IMR-90 (cell line): ENCODE results near the gene RFTN2.

Experiments
- CEBPB ChIP-seq: IDR thresholded peaks from 2 replicates; pipeline ENCODE4 v1.6.1; 2012; ENCODE audit warnings: low read depth, low read length, improper control_type of control experiment
- FOS ChIP-seq: fragments of 150-350 bp; IDR thresholded peaks from 2 replicates; pipeline ENCODE4 v1.6.1; 2016; ENCODE audit warnings: low read depth, low read length
- MAZ ChIP-seq: IDR thresholded peaks from 2 replicates; pipeline ENCODE4 v1.6.1; 2012; ENCODE audit warnings: low read depth, mild to moderate bottlenecking, low read length, improper control_type of control experiment, moderate library complexity, borderline replicate concordance
- MXI1 ChIP-seq: IDR thresholded peaks from 2 replicates; pipeline ENCODE4 v1.6.1; 2012; ENCODE audit warnings: low read depth, mild to moderate bottlenecking, low read length, moderate library complexity, borderline replicate concordance
- NFE2L2 ChIP-seq: fragments of 150-350 bp; IDR thresholded peaks from 2 replicates; pipeline ENCODE4 v1.6.1; 2016; ENCODE audit warnings: low read depth, mild to moderate bottlenecking, low read length
- POLR2A ChIP-seq: IDR thresholded peaks from 2 replicates; pipeline ENCODE4 v1.6.1; 2012; ENCODE audit warnings: mild to moderate bottlenecking, low read depth, low read length
- RFX5 ChIP-seq: IDR thresholded peaks from 2 replicates; pipeline ENCODE4 v1.8.0; 2012; ENCODE audit warnings: low read depth, mild to moderate bottlenecking, low read length, moderate library complexity
- TF ChIP-seq, protein P1 (sequence below): conservative IDR thresholded peaks from 2 replicates; pipeline ENCODE4 v1.5.1; 2012; ENCODE audit warnings: mild to moderate bottlenecking, low read depth, low read length, improper control_type of control experiment
- TF ChIP-seq, protein P2 (sequence below): fragments of 150-350 bp; IDR thresholded peaks from 2 replicates; pipeline ENCODE4 v1.6.1; 2017; ENCODE audit warnings: mild to moderate bottlenecking, antibody characterized with exemption, low read length, low read depth

DNA sequence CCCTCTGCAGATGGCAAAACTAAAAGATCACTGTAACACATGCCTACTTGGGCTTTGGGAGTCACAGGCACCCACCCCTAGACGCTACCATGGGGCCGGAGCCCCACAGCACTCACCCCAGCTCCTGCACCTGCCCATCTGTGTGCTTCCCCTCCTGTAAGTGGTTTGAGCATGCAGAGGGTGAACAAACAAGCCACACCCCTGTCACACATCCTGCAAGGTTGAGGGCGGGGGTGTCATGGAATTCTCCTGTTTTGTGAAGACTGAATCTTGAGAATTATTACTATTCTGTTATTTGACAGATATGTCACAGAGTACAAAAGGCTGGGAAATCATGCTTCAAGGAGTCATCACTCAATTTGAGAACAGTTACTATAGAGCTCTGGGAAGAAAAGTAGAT, 60.9 kb downstream of the RFTN2 start:
- TF ChIP-seq RFX5 = no peak
- TF ChIP-seq, protein P1, sequence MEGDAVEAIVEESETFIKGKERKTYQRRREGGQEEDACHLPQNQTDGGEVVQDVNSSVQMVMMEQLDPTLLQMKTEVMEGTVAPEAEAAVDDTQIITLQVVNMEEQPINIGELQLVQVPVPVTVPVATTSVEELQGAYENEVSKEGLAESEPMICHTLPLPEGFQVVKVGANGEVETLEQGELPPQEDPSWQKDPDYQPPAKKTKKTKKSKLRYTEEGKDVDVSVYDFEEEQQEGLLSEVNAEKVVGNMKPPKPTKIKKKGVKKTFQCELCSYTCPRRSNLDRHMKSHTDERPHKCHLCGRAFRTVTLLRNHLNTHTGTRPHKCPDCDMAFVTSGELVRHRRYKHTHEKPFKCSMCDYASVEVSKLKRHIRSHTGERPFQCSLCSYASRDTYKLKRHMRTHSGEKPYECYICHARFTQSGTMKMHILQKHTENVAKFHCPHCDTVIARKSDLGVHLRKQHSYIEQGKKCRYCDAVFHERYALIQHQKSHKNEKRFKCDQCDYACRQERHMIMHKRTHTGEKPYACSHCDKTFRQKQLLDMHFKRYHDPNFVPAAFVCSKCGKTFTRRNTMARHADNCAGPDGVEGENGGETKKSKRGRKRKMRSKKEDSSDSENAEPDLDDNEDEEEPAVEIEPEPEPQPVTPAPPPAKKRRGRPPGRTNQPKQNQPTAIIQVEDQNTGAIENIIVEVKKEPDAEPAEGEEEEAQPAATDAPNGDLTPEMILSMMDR = no peak
- TF ChIP-seq, protein P2, sequence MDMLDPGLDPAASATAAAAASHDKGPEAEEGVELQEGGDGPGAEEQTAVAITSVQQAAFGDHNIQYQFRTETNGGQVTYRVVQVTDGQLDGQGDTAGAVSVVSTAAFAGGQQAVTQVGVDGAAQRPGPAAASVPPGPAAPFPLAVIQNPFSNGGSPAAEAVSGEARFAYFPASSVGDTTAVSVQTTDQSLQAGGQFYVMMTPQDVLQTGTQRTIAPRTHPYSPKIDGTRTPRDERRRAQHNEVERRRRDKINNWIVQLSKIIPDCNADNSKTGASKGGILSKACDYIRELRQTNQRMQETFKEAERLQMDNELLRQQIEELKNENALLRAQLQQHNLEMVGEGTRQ = no peak
- TF ChIP-seq FOS = no peak
- no peak for TF ChIP-seq MXI1
- TF ChIP-seq POLR2A = no peak
- TF ChIP-seq NFE2L2 = no peak
- TF ChIP-seq MAZ = no peak
- no peak for TF ChIP-seq CEBPB
